Stimulated activated CD8-positive, alpha-beta memory T cell treated with anti-CD3 and anti-CD28 coated beads, Interleukin-7, amount 100 ng/mL, for 4 hours (primary cell): Measurements from ENCODE around the gene H19.

Experiments
- DNase-seq, 2 donors: peaks; one replicate each; pipeline ENCODE4 v3.0.0-alpha.2; 2020; ENCODE audit warnings: low read depth in 2 of 2

The H19 gene

GRCh38 chr11:1982873-1983600 lies 14.6 kb downstream of the H19 start:
- no peak for DNase-seq

GRCh38 chr11:1979607-1980006 lies 18.0 kb downstream of the H19 start:
- DNase-seq, result no peak

- no peak for DNase-seq
These were observed 18.7 kb downstream of the H19 start for GRCh38 chr11:1978720-1979473.

GRCh38 chr11:1975185-1975584 lies 22.5 kb downstream of the H19 start:
- no peak for DNase-seq

- DNase-seq, result no peak
These were observed 26.7 kb downstream of the H19 start for GRCh38 chr11:1970956-1971355.

- no peak for DNase-seq
These were observed 27.9 kb downstream of the H19 start for GRCh38 chr11:1969776-1970175.

GRCh38 chr11:1969035-1969434 lies 28.6 kb downstream of the H19 start:
- DNase-seq, result no peak

GRCh38 chr11:1968454-1969002 lies 29.1 kb downstream of the H19 start:
- no peak for DNase-seq

GRCh38 chr11:1967641-1968225 lies 29.9 kb downstream of the H19 start:
- DNase-seq, result no peak

- no peak for DNase-seq
These were observed 31.1 kb downstream of the H19 start for GRCh38 chr11:1966531-1966930.

GRCh38 chr11:1964955-1965354 lies 32.7 kb downstream of the H19 start:
- no peak for DNase-seq

GRCh38 chr11:1964348-1964747 lies 33.3 kb downstream of the H19 start:
- no peak for DNase-seq

GRCh38 chr11:1963864-1964263 lies 33.8 kb downstream of the H19 start:
- no peak for DNase-seq

GRCh38 chr11:1959786-1960185 lies 37.9 kb downstream of the H19 start:
- no peak for DNase-seq

- DNase-seq, result no peak
These were observed 39.3 kb downstream of the H19 start for GRCh38 chr11:1958367-1958766.

GRCh38 chr11:1953489-1954266 lies 44.0 kb downstream of the H19 start:
- no peak for DNase-seq

GRCh38 chr11:1952806-1953482 lies 44.7 kb downstream of the H19 start:
- DNase-seq, result no peak

GRCh38 chr11:1949922-1950321 lies 47.7 kb downstream of the H19 start:
- DNase-seq, result no peak

GRCh38 chr11:1949302-1949701 lies 48.3 kb downstream of the H19 start:
- no peak for DNase-seq

GRCh38 chr11:1948389-1948788 lies 49.3 kb downstream of the H19 start:
- no peak for DNase-seq

- DNase-seq, result no peak
These were observed 49.9 kb downstream of the H19 start for GRCh38 chr11:1947592-1948237.
